Measurements from ENCODE around the gene SH3YL1. TPM values are rescaled to one million over a fixed set of nuclear protein-coding genes. Genes with fewer than 3 reads are reported as not detected.

The SH3YL1 gene
- total RNA-seq, 1 experiment from 2014 or later, result 28.6 TPM

- Histone ChIP-seq H3K27me3 (ENCODE audit: low read length) (no peaks in the 10 kb centered on the region), H3K27ac (ENCODE audit: low read length) (peak within 1 kb of the TSS; percentile 68), H3K36me3 (ENCODE audit: low read depth, low read length) (peaks cover 2% of the 10 kb centered on the region; the same call in 1 of the 2 replicates), H3F3A (ENCODE audit: low read length, unreplicated experiment) (no peaks in the 10 kb centered on the region), H4K20me1 (ENCODE audit: low read length) (peaks cover 40% of the 10 kb centered on the region), H3K79me2 (ENCODE audit: low read length) (peaks cover 85% of the 10 kb centered on the region), H2AFZ (ENCODE audit: low read length) (peak within 1 kb of the TSS; percentile 75), H3K4me3 (ENCODE audit: low read length) (peak within 1 kb of the TSS; percentile 89), H3K9me3 (ENCODE audit: low read length) (no peaks in the 10 kb centered on the region), H3K9me2 (replicated peaks; ENCODE audit: low read length) (no peaks in the 10 kb centered on the region), H3K4me1 (ENCODE audit: insufficient read depth, low read length) (peaks cover 31% of the 10 kb centered on the region), H3K9ac (ENCODE audit: low read length) (peak within 1 kb of the TSS; percentile 94), H3K4me2 (ENCODE audit: low read length) (peak within 1 kb of the TSS; percentile 89)
- no peak for TF ChIP-seq EZH2phosphoT487 (IDR thresholded peaks at IDR 0.05; ENCODE audit: borderline replicate concordance, low read length)
- no peak for TF ChIP-seq EZH2 (IDR thresholded peaks at IDR 0.05; ENCODE audit: low read length, unreplicated experiment)
- TF ChIP-seq CTCF (conservative IDR thresholded peaks at IDR 0.05; ENCODE audit: low read depth, low read length), result no peak
- ChIA-PET CTCF (no interaction called here), POLR2A (ENCODE audit: unreplicated experiment) (no interaction called here)
- intact Hi-C loops (cut with micrococcal nuclease), result loop anchor here (10.0 kb wide), 1 partner anchor 410 kb away; the partner anchor contains the start of gene TMEM18
- peak; percentile 81 for ATAC-seq
- DNase-seq, result peak; percentile 98
- TSS peak; percentile 53 for BruUV-seq (replicated peaks)
Measured at GRCh38 chr2:264493-265468, 949 bp upstream of the SH3YL1 start, which contains the start of gene ACP1. TSS of gene ACP1 (plus strand) at chr2:264947. CDS start at chr2:264965, 18 bp downstream.

- Histone ChIP-seq H3K27ac (ENCODE audit: low read length) (peak overlapping the region; percentile 68; the same call in 1 of the 2 replicates), H3K9ac (ENCODE audit: low read length) (peak overlapping the region; percentile 90), H3K79me2 (ENCODE audit: low read length) (peaks cover 69% of the 10 kb centered on the region), H4K20me1 (ENCODE audit: low read length) (peaks cover 24% of the 10 kb centered on the region), H2AFZ (ENCODE audit: low read length) (peak overlapping the region; percentile 75), H3K36me3 (ENCODE audit: low read depth, low read length) (peaks cover 4% of the 10 kb centered on the region; the same call in 1 of the 2 replicates), H3K4me2 (ENCODE audit: low read length) (peak overlapping the region; percentile 89), H3K4me3 (ENCODE audit: low read length) (peak overlapping the region; percentile 89), H3F3A (ENCODE audit: low read length, unreplicated experiment) (no peaks in the 10 kb centered on the region), H3K9me2 (replicated peaks; ENCODE audit: low read length) (no peaks in the 10 kb centered on the region), H3K9me3 (ENCODE audit: low read length) (no peaks in the 10 kb centered on the region), H3K27me3 (ENCODE audit: low read length) (no peaks in the 10 kb centered on the region), H3K4me1 (ENCODE audit: insufficient read depth, low read length) (peaks cover 31% of the 10 kb centered on the region)
- ChIA-PET POLR2A (ENCODE audit: unreplicated experiment) (no interaction called here), CTCF (no interaction called here)
- TSS peak; percentile 52 for BruUV-seq (replicated peaks)
- ATAC-seq, result no peak
- DNase-seq, result peak; percentile 7
- no peak for TF ChIP-seq EZH2phosphoT487 (IDR thresholded peaks at IDR 0.05; ENCODE audit: borderline replicate concordance, low read length)
- no peak for TF ChIP-seq CTCF (conservative IDR thresholded peaks at IDR 0.05; ENCODE audit: low read depth, low read length)
- TF ChIP-seq EZH2 (IDR thresholded peaks at IDR 0.05; ENCODE audit: low read length, unreplicated experiment), result no peak
- intact Hi-C loops (cut with micrococcal nuclease), result loop anchor here (10.0 kb wide), 1 partner anchor 412 kb away; the partner anchor contains the start of gene TMEM18
Measured at GRCh38 chr2:263022-263738, 652 bp downstream of the SH3YL1 start.
